ENCODE data around the gene MYDGF.

MYDGF gene

GRCh38 chr19:4673726-4674125 is 3.6 kb upstream of the MYDGF start:
- DNase-seq, result no peak

DNA sequence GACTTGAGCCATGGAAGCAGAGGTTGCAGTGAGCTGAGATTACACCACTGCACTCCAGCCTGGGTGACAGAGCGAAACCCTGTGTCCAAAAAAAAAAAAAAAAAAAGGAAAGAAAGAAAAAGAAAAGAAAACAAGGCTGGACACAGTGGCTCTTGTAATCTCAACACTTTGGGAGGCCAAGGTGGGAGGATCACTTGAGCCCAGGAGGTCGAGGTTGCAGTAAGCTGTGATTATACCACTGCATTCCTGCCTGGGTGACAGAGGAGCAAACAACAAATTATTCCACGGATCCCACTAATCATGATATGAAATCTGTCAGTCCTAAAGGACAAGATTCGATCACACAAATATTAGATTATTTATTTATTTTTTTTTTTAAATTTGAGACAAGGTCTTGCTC is 3.1 kb upstream of the MYDGF start:
- no peak for DNase-seq

DNA sequence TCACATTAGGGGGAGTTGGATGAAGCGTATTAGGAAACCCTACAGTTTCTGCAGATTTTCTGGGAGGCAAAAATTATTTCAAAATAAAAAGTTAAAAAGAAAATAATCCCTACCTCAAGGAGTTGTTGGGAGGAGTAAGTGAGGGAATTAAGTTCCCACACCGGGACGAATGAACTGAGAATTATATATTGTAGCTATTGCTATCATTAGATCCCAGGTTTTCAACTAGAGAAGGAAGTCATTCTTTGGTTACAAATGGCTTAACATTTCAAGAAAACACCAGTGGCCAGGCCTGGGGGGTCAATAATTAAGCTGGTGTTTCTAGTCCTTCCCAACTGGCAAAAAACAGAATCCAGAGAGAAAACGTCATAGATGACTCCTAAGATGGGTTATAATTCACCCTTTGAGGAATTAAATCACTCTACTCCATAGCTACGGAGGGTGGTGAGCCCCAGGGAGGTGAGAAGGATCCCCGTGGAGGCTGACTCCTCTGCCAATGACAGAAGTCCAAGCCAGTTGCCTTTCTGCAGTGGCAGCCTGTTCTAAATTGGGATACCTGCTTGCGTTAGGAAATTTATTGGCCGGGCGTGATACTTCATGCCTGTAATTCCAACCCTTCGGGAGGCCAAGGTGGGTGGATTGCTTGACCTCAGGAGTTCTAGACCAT is 1.2 kb upstream of the MYDGF start:
- no peak for DNase-seq

- DNase-seq, result no peak
Observed at GRCh38 chr19:4664642-4665041, 5.5 kb downstream of the MYDGF start.

DNA sequence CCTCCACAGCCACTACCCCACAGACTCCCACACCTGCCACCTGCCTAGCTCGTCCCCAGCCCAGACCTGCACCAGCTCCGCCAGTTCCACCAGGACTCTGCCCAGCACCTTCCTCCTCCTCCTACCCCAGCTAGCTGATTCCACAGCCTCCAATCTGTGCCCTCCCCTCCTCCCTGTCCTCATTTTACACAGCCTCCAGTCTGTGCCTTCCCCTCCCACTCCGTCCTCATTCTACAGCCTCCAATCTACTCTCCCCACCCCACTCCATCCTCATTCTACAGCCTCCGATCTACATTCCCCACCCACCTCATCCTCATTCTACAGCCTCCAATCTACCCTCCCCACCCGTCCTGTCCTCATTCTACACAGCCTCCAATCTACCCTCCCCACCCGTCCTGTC is 7.3 kb downstream of the MYDGF start:
- no peak for DNase-seq

GRCh38 chr19:4662020-4662695 is 8.0 kb downstream of the MYDGF start:
- no peak for DNase-seq

DNA sequence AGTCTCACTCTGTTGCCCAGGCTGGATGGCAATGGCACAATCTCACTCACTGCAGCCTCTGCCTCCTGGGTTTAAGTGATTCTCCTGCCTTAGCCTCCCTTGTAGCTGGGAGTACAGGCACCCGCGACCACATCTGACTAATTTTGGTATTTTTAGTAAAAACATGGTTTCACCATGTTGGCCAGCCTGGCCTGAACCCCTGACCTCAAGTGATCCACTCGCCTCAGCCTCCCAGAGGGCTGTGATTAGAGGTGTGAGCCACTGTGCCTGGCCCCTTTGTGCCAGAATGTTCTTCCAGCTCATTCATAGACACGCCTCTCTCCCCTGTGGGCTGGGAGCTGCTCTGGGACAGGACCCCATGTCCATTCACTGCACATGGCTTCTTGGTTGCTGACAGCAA is 9.1 kb downstream of the MYDGF start:
- DNase-seq, result no peak

DNA sequence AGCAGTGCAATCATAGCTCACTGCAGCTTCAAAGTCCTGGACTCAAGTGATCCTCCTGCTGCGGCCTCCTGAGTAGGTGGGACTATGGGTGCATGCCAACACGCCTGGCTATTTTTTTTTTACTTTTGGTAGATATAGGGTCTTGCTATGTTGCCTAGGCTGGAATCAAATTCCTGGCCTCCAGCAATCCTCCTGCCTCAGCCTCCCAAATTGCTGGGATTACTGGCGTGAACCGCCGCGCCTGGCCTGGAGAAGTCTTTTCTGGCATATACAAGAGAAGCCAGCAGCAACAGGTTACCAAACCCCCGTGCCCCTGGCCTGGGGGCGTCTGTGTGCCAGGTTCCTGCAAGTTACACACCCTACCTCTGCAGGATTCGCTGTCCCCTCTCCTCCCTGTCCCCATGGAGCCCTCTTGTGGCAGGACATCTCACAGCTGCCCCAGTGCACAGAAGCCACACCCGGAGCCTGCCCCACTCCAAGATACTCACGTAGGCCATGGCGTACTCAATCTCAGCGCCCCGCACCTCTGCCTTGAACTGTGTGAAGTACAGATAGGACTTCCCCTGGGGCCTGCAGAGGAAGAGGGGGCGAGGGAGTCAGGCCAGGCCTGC is 9.9 kb downstream of the MYDGF start:
- no peak for DNase-seq

DNA sequence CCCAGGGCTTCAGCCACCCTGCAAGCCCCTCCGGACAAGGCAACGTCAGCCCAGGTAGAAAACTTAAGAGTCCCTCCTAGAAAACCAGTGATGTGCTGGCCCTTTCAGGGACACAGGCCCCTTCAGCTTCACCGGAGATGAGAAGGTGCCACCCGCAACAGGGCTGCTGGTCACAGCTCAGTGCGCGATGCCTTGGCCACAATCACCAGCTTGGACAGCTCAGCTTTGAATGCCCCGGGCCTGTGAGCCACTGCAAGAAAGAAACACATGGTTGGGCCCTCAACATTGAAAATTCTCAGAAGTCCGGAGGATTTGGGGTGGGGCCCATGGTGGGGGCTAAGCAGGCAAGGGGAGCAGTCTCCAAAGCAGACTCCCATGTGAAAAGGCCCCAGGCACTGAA is 12.3 kb downstream of the MYDGF start:
- DNase-seq, result no peak

DNA sequence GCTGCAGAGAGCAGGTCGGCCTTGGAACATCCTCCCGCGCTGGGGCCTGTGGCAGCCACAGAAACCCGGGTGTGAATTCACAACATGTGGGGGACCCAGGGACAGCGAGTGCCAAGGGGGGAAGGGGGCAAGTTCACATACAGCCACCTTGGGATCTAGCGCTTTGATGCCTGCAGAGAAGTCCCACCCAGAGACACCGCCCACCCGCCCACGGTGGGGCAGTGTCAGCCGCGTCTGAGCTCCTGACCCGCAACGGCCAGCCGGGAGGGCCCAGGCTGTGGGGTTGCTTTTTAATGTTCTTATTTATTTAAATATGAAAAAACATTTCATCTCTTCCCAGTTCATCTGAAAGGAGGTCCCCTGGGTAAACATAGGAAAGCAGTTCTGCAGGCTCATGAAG is 12.9 kb downstream of the MYDGF start:
- no peak for DNase-seq

- DNase-seq, result no peak
Observed at GRCh38 chr19:4656102-4656501, 14.0 kb downstream of the MYDGF start.

GRCh38 chr19:4654437-4655361 is 15.4 kb downstream of the MYDGF start:
- no peak for DNase-seq

DNA sequence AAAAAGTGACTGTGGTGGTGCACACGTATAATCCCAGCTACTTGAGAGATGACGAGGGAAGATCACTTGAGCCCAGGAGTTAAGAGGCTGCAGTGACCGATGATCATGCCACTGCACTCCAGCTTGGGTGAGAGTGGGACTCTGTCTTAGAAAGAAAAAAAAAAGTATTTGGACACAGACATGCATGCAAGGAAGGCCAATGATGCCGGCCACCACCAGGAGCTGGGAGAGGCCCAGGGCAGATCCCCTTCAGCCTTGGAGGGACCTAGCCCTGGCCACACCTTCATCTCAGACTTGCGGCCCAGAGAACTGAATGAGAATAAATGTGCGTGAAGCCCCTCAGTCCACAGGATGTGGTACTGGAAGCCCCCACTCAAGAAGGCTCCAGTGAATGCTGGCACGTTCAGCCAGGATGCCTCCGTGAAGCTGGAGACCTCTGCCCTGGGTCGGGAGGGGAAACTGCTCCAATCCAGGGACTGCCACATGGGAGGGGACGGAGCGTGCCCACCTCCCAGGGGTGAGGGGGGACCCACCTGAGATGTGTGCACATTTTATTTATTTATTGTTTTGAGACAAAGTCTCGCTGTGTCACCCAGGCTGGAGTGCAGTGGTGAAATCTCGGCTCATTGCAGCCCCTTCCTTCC is 16.2 kb downstream of the MYDGF start:
- DNase-seq, result no peak

GRCh38 chr19:4652075-4652474 is 18.1 kb downstream of the MYDGF start:
- no peak for DNase-seq

- no peak for DNase-seq
Observed at GRCh38 chr19:4650159-4650558, 20.0 kb downstream of the MYDGF start.

GRCh38 chr19:4649392-4650047 is 20.6 kb downstream of the MYDGF start:
- no peak for DNase-seq

- DNase-seq, result no peak
Observed at GRCh38 chr19:4647676-4648644, 22.2 kb downstream of the MYDGF start.

GRCh38 chr19:4645718-4646117 is 24.4 kb downstream of the MYDGF start:
- no peak for DNase-seq

- DNase-seq, result no peak
Observed at GRCh38 chr19:4642625-4643024, 27.5 kb downstream of the MYDGF start.

- DNase-seq, result no peak
Observed at GRCh38 chr19:4641132-4641531, 29.0 kb downstream of the MYDGF start.

All from SIG-M5 (cell line).